8988T (cell line): Measurements from ENCODE around the gene LPA.

Source experiments
- DNase-seq: peaks from one replicate; pipeline ENCODE4 v3.0.0; 2011

The LPA gene

DNA sequence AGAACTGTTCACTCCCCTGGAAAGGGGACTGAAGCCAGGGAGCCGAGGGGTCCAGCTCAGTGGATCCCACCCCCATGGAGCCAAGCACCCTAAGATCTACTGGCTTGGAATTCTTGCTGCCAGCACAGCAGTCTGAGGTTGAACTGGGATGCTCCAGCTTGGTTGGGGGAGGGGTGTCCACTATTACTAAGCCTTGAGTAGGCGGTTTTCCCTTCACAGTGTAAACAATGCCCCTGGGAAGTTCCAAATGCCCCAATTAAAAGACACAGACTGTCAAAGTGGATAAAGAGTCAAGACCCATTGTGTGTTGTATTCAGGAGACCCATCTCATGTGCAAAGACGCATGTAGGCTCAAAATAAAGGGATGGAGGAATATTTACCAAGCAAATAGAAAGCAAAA, 150.2 kb downstream of the LPA start:
- DNase-seq: no peak

DNA sequence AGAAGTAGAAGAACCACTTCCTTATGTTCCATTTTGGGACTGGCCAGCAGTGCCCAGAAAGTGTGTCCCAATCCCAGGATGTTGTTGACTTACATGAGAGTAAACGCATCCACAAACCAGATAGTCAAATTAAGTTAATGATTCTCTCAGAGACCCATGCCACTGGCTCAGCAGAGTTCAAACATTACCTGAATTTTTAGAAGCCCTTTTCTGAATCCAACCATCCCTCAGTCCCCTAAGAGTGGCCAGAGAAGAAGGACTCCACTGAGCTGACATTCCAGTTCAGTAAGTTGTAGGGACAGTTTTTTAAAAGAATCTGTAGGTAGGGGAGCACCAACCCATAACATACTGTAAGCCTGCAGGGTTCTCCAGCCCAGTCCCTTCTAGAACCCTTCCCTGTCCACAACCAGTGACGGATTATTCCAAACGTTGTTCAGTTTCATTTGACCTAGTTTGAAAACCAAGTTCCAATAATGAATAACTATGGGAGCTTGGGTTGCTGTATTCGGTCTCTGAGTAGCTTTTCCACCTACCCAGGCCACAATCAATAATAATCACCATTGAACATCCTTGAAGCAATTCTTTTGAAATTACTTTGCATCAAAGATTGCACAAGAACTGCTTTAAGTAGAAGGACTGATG, 153.0 kb downstream of the LPA start:
- DNase-seq: no peak

- no peak for DNase-seq
These were observed 153.9 kb downstream of the LPA start for GRCh38 chr6:160510199-160510598.

- no peak for DNase-seq
These were observed 154.5 kb downstream of the LPA start for GRCh38 chr6:160509610-160510009.

- no peak for DNase-seq
These were observed 155.5 kb downstream of the LPA start for GRCh38 chr6:160508599-160508998.

DNA sequence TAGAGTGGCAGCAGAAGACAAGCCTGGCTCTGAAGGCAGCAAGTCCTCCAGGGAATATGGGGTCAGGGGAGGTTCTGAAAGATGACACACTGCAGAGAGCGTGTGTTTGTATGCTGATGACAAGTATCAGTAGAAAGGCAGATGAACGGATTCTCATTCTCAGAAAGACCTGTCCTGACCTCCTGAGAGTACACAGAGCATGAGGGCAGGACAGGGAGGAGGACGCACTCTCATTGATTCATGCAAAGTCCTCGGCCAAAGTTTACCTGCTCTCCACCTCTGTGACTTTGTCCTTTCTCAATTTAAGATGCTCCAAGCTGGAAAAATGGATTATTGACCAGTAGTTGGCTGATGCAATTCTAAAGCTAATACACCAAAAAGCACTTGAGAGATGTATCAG, 156.7 kb downstream of the LPA start:
- no peak for DNase-seq

DNA sequence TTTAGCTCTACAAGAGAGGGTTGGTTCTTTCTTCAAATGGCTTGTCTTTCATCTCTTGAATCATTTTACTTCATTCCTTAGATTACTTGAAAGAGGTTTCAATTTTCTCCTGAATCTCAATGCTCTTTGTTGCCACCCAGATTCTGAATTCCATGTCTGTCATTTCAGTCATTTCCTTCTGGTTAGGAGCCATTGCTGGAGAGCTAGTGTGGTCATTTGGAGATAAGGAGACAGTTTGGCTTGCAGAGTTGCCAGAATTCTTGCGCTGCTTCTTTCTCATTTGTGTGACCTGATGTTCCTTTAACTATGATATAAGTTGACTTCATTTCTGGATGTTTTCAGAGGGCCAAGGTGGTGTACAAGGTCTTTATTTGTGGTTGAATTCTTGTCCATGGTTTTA, 158.1 kb downstream of the LPA start:
- no peak for DNase-seq

DNA sequence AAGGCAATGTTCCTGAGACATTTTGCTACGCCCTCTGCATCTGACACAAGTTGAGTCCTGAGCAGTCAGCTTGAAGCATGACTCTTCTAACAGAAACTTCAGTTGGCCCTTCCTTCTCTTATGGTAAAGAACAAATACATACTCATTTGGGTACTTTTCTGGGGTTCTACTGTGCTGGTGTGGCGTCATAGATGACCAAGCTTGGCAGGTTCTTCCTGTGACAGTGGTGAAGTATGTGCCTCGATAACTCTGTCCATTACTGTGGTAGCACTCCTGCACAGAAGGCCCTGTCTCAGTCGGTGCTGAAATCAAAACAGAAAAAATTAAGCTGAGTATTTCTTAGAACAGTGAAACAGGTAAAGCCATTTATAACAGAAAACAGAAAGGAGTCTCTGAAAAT, 163.4 kb downstream of the LPA start:
- no peak for DNase-seq

DNA sequence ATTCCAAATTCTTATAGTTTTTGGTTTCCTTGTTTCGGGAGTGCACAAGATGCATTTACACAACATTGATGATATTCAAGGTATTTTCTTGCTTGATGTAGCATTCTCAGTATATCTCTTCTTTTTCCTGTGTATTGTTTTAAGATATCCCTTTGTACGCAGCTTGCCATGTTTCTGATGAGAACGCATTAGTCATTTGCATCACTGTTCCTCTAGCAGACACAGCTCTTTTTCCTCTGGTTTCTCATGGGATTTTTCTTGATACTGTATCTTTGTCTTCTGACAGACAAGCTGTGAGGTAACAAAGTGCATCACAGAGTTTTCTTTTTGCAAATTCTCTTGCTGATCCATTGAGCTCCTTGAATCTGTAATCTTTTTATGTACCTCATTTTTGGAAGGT, 169.5 kb downstream of the LPA start:
- DNase-seq: no peak

GRCh38 chr6:160489091-160489490, 175.0 kb downstream of the LPA start:
- no peak for DNase-seq

GRCh38 chr6:160487116-160487515, 177.0 kb downstream of the LPA start:
- no peak for DNase-seq
